Astrocyte (in vitro differentiated cells and primary cell): Measurements from ENCODE around the gene EFCAB6. TPM values are rescaled to one million over a fixed set of nuclear protein-coding genes. Genes with fewer than 3 reads are reported as not detected.

Experiments used
- DNase-seq: peaks from one replicate; pipeline ENCODE4 v3.0.0-alpha.2; 2010; ENCODE audit warnings: low read depth
- FAIRE-seq: peaks from 2 replicates; lab custom pipeline; 2011; peaks lifted over from hg19 to GRCh38; lab: Jason Lieb, UNC
- H2AFZ ChIP-seq: 2 replicates; pipeline ENCODE4 v1.6.0; 2012; ENCODE audit warnings: low read depth, low read length, inconsistent platforms
- H3K27ac ChIP-seq: 2 replicates; pipeline ENCODE4 v1.5.1; 2011; ENCODE audit warnings: low read depth, low read length, inconsistent platforms
- H3K27me3 ChIP-seq: 2 replicates; pipeline ENCODE4 v1.6.0; 2011; ENCODE audit warnings: low read length, inconsistent platforms; ENCODE audit not compliant: insufficient read depth
- H3K36me3 ChIP-seq: 2 replicates; pipeline ENCODE4 v1.5.1; 2011; ENCODE audit warnings: low read length, inconsistent platforms; ENCODE audit not compliant: insufficient read depth
- H3K4me1 ChIP-seq: 2 replicates; pipeline ENCODE4 v1.5.1; 2011; ENCODE audit warnings: low read length, inconsistent platforms; ENCODE audit not compliant: insufficient read depth
- H3K4me2 ChIP-seq: 2 replicates; pipeline ENCODE4 v1.6.0; 2012; ENCODE audit warnings: low read length, inconsistent platforms
- H3K4me3 ChIP-seq: 2 replicates; pipeline ENCODE4 v1.5.1; 2011; ENCODE audit warnings: low read depth, mild to moderate bottlenecking, low read length, inconsistent platforms; ENCODE audit not compliant: insufficient read depth
- H3K79me2 ChIP-seq: 2 replicates; pipeline ENCODE4 v1.6.0; 2012; ENCODE audit warnings: mild to moderate bottlenecking, low read length, inconsistent platforms; ENCODE audit not compliant: insufficient read depth
- H3K9ac ChIP-seq: 2 replicates; pipeline ENCODE4 v1.6.0; 2012; ENCODE audit warnings: mild to moderate bottlenecking, low read length, inconsistent platforms
- H3K9me3 ChIP-seq: 2 replicates; pipeline ENCODE4 v1.5.1; 2012; ENCODE audit warnings: low read depth, mild to moderate bottlenecking, low read length, inconsistent platforms; ENCODE audit not compliant: insufficient read depth
- H4K20me1 ChIP-seq: 2 replicates; pipeline ENCODE4 v1.6.0; 2012; ENCODE audit warnings: low read length, inconsistent platforms; ENCODE audit not compliant: insufficient read depth
- H3K27ac Mint-ChIP-seq: one replicate; pipeline ENCODE4 v1.8.0; 2021; ENCODE audit warnings: mild to moderate bottlenecking, mixed read lengths; ENCODE audit not compliant: unreplicated experiment
- H3K27me3 Mint-ChIP-seq: one replicate; pipeline ENCODE4 v1.8.0; 2021; ENCODE audit warnings: low read depth, mixed read lengths; ENCODE audit not compliant: unreplicated experiment
- H3K36me3 Mint-ChIP-seq: one replicate; pipeline ENCODE4 v1.8.0; 2021; ENCODE audit warnings: low read depth, mixed read lengths; ENCODE audit not compliant: unreplicated experiment
- H3K4me1 Mint-ChIP-seq: one replicate; pipeline ENCODE4 v1.8.0; 2021; ENCODE audit warnings: low read depth, mixed read lengths; ENCODE audit not compliant: unreplicated experiment
- H3K4me3 Mint-ChIP-seq: one replicate; pipeline ENCODE4 v1.8.0; 2021; ENCODE audit warnings: mild to moderate bottlenecking, moderate library complexity, mixed read lengths; ENCODE audit not compliant: unreplicated experiment
- H3K9me3 Mint-ChIP-seq: one replicate; pipeline ENCODE4 v1.8.0; 2021; ENCODE audit warnings: mild to moderate bottlenecking, mixed read lengths; ENCODE audit not compliant: unreplicated experiment
- EZH2 ChIP-seq: IDR thresholded peaks from 2 replicates; pipeline ENCODE4 v1.6.1; 2012; ENCODE audit warnings: mild to moderate bottlenecking, low read length, inconsistent platforms; ENCODE audit not compliant: insufficient read depth
- total RNA-seq: library from RNA; stranded (reverse); gene quantifications from 2 replicates; pipeline ENCODE4 v1.2.1, GENCODE V29; 2021
- TF ChIP-seq, protein P1 (sequence below): IDR thresholded peaks from 2 replicates; pipeline ENCODE4 v1.5.1; 2011; ENCODE audit warnings: low read depth, mild to moderate bottlenecking, inconsistent platforms, low read length, moderate library complexity; ENCODE audit not compliant: insufficient read depth

The EFCAB6 gene
- total RNA-seq, 1 donor from 2014 or later: 1.2 TPM

DNA sequence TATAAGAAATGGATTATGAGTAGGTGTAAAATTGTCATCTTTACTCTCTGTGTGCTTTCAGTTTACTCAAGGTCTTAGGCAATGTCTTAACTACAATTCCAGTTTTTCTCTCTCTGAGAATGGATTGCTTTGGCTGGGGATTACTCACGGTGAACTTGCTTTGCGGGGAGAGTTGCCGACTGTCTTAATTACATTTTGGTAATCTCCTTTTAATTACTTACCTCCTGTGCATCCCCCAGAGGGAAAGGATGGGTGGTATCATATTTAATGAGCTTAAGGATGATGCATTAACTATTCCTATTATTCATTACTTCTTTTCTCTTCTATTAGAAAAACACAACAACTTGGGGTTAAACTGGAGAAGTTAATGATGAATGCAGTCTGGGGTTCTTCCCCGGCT is 240.9 kb downstream of the EFCAB6 start:
- Histone ChIP-seq H3K9ac (no peak overlapping the region), H4K20me1 (no peaks in the 10 kb centered on the region), H3K4me3 (no peak overlapping the region), H3K36me3 (no peaks in the 10 kb centered on the region), H3K27me3 (no peaks in the 10 kb centered on the region), H3K4me1 (no peaks in the 10 kb centered on the region), H3K4me2 (no peak overlapping the region), H3K79me2 (no peaks in the 10 kb centered on the region), H3K27ac (no peak overlapping the region), H2AFZ (no peak overlapping the region), H3K9me3 (no peaks in the 10 kb centered on the region)
- H3K36me3 Mint-ChIP-seq: no peaks in the 10 kb centered on the region
- H3K27me3 Mint-ChIP-seq: peaks cover 44% of the 10 kb centered on the region
- peaks cover 8% of the 10 kb centered on the region for H3K4me1 Mint-ChIP-seq
- no peak for DNase-seq
- no peaks in the 10 kb centered on the region for H3K9me3 Mint-ChIP-seq
- no peak overlapping the region for H3K27ac Mint-ChIP-seq
- TF ChIP-seq, protein P1, sequence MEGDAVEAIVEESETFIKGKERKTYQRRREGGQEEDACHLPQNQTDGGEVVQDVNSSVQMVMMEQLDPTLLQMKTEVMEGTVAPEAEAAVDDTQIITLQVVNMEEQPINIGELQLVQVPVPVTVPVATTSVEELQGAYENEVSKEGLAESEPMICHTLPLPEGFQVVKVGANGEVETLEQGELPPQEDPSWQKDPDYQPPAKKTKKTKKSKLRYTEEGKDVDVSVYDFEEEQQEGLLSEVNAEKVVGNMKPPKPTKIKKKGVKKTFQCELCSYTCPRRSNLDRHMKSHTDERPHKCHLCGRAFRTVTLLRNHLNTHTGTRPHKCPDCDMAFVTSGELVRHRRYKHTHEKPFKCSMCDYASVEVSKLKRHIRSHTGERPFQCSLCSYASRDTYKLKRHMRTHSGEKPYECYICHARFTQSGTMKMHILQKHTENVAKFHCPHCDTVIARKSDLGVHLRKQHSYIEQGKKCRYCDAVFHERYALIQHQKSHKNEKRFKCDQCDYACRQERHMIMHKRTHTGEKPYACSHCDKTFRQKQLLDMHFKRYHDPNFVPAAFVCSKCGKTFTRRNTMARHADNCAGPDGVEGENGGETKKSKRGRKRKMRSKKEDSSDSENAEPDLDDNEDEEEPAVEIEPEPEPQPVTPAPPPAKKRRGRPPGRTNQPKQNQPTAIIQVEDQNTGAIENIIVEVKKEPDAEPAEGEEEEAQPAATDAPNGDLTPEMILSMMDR: no peak
- TF ChIP-seq EZH2: no peak
- no peak for FAIRE-seq
- H3K4me3 Mint-ChIP-seq: no peak overlapping the region

DNA sequence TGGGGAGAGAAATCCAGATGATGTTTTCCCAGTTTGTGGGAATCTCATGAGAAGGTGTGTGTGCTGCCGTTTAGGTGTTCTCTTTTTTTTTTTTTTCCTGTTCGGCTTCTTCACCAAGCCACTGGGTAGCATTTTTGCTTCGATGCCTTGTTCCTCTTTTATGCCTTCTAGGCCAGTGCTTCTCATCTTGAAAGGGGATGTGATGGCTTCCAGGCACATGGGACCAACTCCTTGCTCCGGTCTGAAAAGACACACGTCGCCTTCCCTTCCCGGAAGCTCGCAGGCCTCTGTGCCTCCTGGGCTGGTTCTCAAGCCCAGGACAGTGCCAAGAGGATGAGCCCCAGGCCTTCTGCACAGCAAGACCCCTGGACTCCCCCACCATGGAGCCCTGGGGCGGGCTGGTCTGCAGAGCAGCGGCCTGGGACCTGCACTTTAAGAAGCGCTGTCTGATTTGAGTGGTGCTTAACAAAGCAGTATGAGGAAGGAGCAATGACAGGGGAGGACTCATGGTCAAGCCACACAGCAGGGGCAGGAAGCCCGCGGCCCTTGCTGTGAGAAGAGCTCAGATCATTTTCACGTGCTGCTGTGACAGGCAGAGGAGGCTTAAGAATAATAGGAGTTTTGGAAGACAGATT is 241.5 kb downstream of the EFCAB6 start:
- DNase-seq: no peak
- Histone ChIP-seq H3K9ac (no peak overlapping the region), H3K4me2 (no peak overlapping the region), H3K27ac (no peak overlapping the region), H3K79me2 (no peaks in the 10 kb centered on the region), H3K4me3 (no peak overlapping the region), H3K27me3 (no peaks in the 10 kb centered on the region), H3K36me3 (no peaks in the 10 kb centered on the region), H2AFZ (no peak overlapping the region), H3K9me3 (no peaks in the 10 kb centered on the region), H4K20me1 (no peaks in the 10 kb centered on the region), H3K4me1 (no peaks in the 10 kb centered on the region)
- Mint-ChIP-seq H3K27me3 (peaks cover 44% of the 10 kb centered on the region), H3K9me3 (no peaks in the 10 kb centered on the region), H3K4me3 (no peak overlapping the region), H3K4me1 (peaks cover 8% of the 10 kb centered on the region), H3K36me3 (no peaks in the 10 kb centered on the region), H3K27ac (no peak overlapping the region)
- no peak for TF ChIP-seq EZH2
- TF ChIP-seq, protein P1: no peak
- no peak for FAIRE-seq

DNA sequence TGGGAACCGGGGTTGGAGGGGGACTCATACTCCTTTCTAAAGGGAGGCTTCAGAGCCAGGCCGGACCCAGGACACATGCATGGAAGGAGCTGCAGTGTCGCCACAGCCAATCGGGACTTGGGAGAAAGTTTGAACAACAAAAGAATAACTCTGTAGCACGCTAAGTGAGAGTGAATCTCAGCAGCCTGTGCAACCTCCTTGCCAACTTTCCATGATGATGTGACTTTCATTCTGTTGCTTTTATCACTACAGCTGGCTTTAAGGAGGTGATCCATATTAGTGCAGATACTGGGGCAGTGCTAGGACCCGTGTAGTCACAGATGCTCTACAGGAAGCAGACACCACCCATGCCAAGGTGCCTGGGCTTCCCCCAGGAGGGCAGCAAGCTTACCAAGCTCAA is 243.0 kb downstream of the EFCAB6 start:
- Histone ChIP-seq H3K4me1 (no peaks in the 10 kb centered on the region), H3K36me3 (no peaks in the 10 kb centered on the region), H3K27ac (no peak overlapping the region), H3K4me2 (no peak overlapping the region), H3K27me3 (no peaks in the 10 kb centered on the region), H4K20me1 (no peaks in the 10 kb centered on the region), H3K9ac (no peak overlapping the region), H3K4me3 (no peak overlapping the region), H2AFZ (no peak overlapping the region), H3K79me2 (no peaks in the 10 kb centered on the region), H3K9me3 (no peaks in the 10 kb centered on the region)
- peaks cover 44% of the 10 kb centered on the region for H3K27me3 Mint-ChIP-seq
- H3K4me3 Mint-ChIP-seq: no peak overlapping the region
- no peaks in the 10 kb centered on the region for H3K9me3 Mint-ChIP-seq
- peaks cover 8% of the 10 kb centered on the region for H3K4me1 Mint-ChIP-seq
- no peaks in the 10 kb centered on the region for H3K36me3 Mint-ChIP-seq
- no peak overlapping the region for H3K27ac Mint-ChIP-seq
- no peak for DNase-seq
- no peak for FAIRE-seq
- TF ChIP-seq, protein P1: no peak
- no peak for TF ChIP-seq EZH2
